GM18951 (cell line): ENCODE results near the gene AOX1.
"Not testable (repeated sequence)": the region's sequence is repeated elsewhere in the genome, so short reads cannot be mapped to it uniquely, and the experiment has no call there.

Experiments used
- POLR2A ChIP-seq: IDR thresholded peaks from 4 replicates; pipeline ENCODE4 v1.6.1; 2011; ENCODE audit warnings: mild to moderate bottlenecking; ENCODE audit not compliant: insufficient read length, insufficient read depth; ENCODE audit errors: extremely low read depth
- in situ Hi-C: fragments of 300-500 bp; cut with MboI; formaldehyde crosslinking; loops from one replicate; pipeline ENCODE4 v1.12.0; 2022; ENCODE audit warnings: low sequenced_read_pairs, mixed read lengths, inconsistent platforms; ENCODE audit not compliant: unreplicated experiment

AOX1 gene

GRCh38 chr2:200591308-200591707 is 5.5 kb downstream of the AOX1 start:
- in situ Hi-C loops = no loop called here
- TF ChIP-seq POLR2A = no peak

- no peak for TF ChIP-seq POLR2A
- in situ Hi-C loops = no loop called here
Measured at GRCh38 chr2:200592406-200593075, 6.7 kb downstream of the AOX1 start.

- TF ChIP-seq POLR2A = no peak
- in situ Hi-C loops = no loop called here
Measured at GRCh38 chr2:200593905-200594304, 8.1 kb downstream of the AOX1 start.

GRCh38 chr2:200595913-200596312 is 10.1 kb downstream of the AOX1 start:
- no peak for TF ChIP-seq POLR2A
- in situ Hi-C loops = no loop called here

GRCh38 chr2:200596774-200597570 is 11.2 kb downstream of the AOX1 start:
- in situ Hi-C loops = no loop called here
- no peak for TF ChIP-seq POLR2A

GRCh38 chr2:200599206-200599605 is 13.4 kb downstream of the AOX1 start:
- in situ Hi-C loops = no loop called here
- TF ChIP-seq POLR2A = no peak

- in situ Hi-C loops = no loop called here
- TF ChIP-seq POLR2A = no peak
Measured at GRCh38 chr2:200600549-200601225, 14.9 kb downstream of the AOX1 start.

GRCh38 chr2:200602584-200602983 is 16.8 kb downstream of the AOX1 start:
- in situ Hi-C loops = no loop called here
- no peak for TF ChIP-seq POLR2A

GRCh38 chr2:200603972-200604371 is 18.2 kb downstream of the AOX1 start:
- in situ Hi-C loops = no loop called here
- no peak for TF ChIP-seq POLR2A

GRCh38 chr2:200604571-200605255 is 18.9 kb downstream of the AOX1 start:
- no peak for TF ChIP-seq POLR2A
- in situ Hi-C loops = no loop called here

- in situ Hi-C loops = no loop called here
- TF ChIP-seq POLR2A = no peak
Measured at GRCh38 chr2:200608341-200609027, 22.7 kb downstream of the AOX1 start.

- no peak for TF ChIP-seq POLR2A
- in situ Hi-C loops = no loop called here
Measured at GRCh38 chr2:200609028-200609614, 23.3 kb downstream of the AOX1 start.

GRCh38 chr2:200610217-200610616 is 24.4 kb downstream of the AOX1 start:
- in situ Hi-C loops = not testable (repeated sequence)
